ENCODE measurements around the gene RAB2B. TPM values are rescaled to one million over a fixed set of nuclear protein-coding genes. Genes with fewer than 3 reads are reported as not detected.
A peak's percentile ranks its signal among the peaks of the same experiment; 100 is the strongest.

Gene RAB2B
- 1 to 10 TPM; 6.8 to 7.0 TPM for polyA plus RNA-seq

DNA sequence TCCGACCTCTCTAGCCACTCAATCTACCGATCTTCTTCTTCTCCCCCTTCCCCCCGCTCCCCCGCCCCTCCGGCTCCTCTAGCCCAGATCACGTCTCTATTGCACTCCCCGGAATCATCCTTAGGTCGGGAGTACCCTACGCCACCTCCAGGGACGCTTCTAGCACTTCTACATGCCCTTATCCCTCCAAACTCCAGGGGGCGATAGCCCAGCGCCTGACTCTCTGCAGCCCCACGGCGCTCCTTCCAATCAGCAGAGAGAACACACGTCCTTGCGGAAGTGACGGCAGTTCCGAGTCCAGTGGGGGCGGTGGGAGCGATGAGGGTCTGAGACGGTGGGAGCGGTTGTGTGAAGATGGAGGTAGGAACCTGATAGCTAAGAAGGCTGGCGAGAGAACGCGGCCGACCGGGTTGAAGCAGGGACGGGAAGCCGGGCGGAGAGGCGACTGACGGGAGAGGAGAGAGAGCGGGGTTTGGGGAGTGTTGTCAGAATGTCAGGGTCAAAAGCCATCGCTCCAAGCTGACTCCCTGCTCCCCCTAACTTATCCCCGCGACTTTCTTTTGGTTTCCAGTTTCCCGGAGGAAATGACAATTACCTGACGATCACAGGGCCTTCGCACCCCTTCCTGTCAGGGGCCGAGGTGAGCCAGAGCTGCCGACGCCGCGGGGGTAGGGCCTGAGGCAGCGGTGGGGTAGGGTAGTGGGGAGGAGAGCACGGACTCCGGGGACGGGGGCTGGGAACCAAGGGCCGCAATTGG, at the start of gene RAB2B, which contains the start of gene TOX4:
Gene RAB2B, minus strand, starts transcription at position 35 of the 757 bp plus-strand sequence. CDS start 87 bp downstream, outside the sequence.
Gene TOX4, plus strand, starts transcription at position 271 of the 757 bp plus-strand sequence. Its CDS starts 84 bp downstream, at position 355.
- WGBS, 2 donors, result 0 to 1% methylated on average over 46 to 49 of the region's 49 CpGs
- Histone ChIP-seq H3K4me1 (ENCODE audit: control insufficient read depth in 2 of 2, insufficient read depth in 2 of 2, low read length in 1 of 2) (no peaks in the 10 kb centered on the region), H3K4me3 (ENCODE audit: low read depth in 1 of 2, low read length in 2 of 2) (peak within 1 kb of the TSS; percentile 88 to 96), H3K27me3 (ENCODE audit: control insufficient read depth in 1 of 2, insufficient read depth in 2 of 2, low read length in 2 of 2) (no peaks in the 10 kb centered on the region), H3K9me3 (ENCODE audit: control insufficient read depth in 2 of 2, insufficient read depth in 1 of 2, low read depth in 1 of 2, low read length in 1 of 2) (no peaks in the 10 kb centered on the region), H3K36me3 (ENCODE audit: control insufficient read depth in 2 of 2, insufficient read depth in 2 of 2, low read length in 1 of 2) (peaks cover 2% of the 10 kb centered on the region in 2 donors), H3K27ac (ENCODE audit: low read depth in 2 of 2, low read length in 1 of 2) (peak within 1 kb of the TSS; percentile 91 to 98)

DNA sequence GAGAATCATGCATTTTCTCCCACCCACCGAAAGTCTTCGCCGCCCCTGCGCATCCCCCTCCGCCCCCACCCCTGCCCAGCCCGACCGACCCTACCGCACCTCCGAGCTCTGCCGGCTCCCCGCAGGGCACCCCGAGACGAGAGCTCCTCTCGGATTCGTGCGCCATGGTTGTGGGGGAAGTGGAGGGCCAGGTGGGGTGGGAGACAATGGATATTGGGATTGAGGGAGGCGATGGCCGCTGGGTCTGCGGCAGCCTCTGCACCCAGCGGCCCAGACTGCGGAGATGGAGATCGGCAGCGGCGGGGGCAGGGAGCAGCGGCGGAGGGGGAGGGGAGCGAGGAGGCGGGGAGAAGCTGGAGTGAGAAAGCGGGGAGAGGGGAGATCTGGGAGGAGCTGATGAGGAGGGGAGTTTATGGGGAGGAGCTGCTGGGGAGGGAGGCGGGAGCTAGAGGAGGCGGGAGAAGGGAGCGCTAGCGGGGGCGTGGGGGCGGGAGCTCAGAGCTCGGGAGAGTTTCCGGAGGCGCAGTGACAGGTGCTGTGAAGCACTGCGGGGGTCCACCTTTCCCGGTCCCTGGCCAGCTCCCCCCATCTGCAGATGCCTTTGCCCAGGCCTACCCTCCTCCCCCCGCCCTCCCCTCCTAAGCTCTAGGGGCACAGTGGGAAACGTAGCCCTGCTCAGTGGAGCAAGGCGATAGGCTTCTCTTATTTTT, 49.4 kb upstream of the RAB2B start, which contains the start of gene SALL2:
Gene SALL2, minus strand, starts transcription at position 385 of the 710 bp plus-strand sequence. Its CDS starts 219 bp downstream, at position 166.
- Histone ChIP-seq H3K36me3 (ENCODE audit: control insufficient read depth in 2 of 2, insufficient read depth in 2 of 2, low read length in 1 of 2) (no peaks in the 10 kb centered on the region), H3K27me3 (ENCODE audit: control insufficient read depth in 1 of 2, insufficient read depth in 2 of 2, low read length in 2 of 2) (no peaks in the 10 kb centered on the region), H3K27ac (ENCODE audit: low read depth in 2 of 2, low read length in 1 of 2) (peak within 1 kb of the TSS in 1 of 2 donors; percentile 43), H3K9me3 (ENCODE audit: control insufficient read depth in 2 of 2, insufficient read depth in 1 of 2, low read depth in 1 of 2, low read length in 1 of 2) (no peaks in the 10 kb centered on the region), H3K4me1 (ENCODE audit: control insufficient read depth in 2 of 2, insufficient read depth in 2 of 2, low read length in 1 of 2) (no peaks in the 10 kb centered on the region), H3K4me3 (ENCODE audit: low read depth in 1 of 2, low read length in 2 of 2) (peak within 1 kb of the TSS; percentile 56 to 58)
- 1% methylated on average over 33 to 42 of the region's 43 CpGs for WGBS, 2 donors

DNA sequence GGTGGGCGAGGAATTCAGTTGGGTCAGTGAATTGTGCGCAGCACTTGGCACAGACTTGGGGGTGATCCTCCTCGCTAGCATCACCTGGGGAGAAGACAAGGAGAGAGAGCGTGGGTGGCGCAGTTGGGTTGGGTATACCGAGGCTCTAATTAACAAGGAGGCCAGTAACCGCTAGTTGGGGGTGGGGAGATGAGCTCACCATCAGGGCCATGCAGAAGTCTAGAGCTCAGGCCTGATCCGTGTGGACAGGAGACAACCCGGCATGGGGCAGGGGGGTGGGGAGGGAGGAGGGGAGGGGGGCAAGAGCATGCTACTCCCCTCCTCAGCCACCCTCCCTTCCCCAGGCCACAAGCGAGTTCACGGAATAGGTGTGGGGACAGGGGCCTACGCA, 48.8 kb upstream of the RAB2B start:
- WGBS, 2 donors, result 27 to 58% methylated on average over 7 to 12 of the region's 12 CpGs

DNA sequence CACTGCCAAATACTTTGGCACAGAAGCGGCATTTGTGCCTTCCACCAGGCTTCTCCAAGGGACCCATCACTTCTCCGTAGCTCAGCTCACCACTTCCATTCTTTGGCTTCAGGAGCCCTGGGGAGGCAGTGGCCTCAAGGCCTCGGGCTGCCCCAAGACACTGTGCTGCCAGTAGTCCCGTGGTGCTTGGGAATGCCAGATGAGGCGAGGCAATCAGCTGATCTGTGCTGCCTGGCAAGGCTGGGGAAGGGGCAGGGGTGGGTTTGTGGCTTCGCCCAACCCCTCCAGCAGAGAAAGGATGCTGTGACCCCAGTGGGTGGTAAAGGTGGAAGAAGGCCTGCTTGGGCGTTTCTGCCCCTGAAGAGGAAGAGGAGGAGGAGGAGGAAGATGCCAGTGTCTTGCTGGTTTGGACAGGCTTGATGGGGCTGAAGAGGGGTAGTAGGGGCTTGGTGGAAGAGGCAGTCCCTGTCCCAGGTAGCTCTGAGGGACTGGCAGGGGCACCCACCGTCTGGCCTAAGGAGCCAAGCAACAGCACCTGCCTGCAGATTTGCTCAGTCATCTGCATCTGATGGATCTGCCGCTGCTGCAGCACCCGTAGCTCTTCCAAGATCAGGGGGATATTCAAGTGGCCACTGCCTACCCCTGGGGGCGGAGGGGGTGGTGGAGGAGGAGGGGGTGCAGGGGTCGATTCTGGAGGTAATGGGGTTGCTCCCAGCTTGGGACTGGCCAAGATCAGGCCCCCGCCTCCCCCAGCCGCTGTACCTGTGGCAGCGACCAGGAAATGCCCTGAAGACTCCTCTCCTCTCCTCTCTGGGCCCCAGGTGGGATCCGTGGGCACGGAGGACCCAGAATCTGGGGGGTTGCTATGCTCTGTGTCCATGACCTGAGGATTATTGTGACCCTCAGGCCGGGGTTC, 48.1 kb upstream of the RAB2B start:
- H3K4me3 ChIP-seq (ENCODE audit: low read depth in 1 of 2, low read length in 2 of 2), result no peak overlapping the region
- H3K27me3 ChIP-seq (ENCODE audit: control insufficient read depth in 1 of 2, insufficient read depth in 2 of 2, low read length in 2 of 2), result no peaks in the 10 kb centered on the region
- 81 to 83% methylated on average over 18 of the region's 18 CpGs for WGBS, 2 donors

More for the DNA sequence above, 48.8 kb upstream of the RAB2B start:
- H3K4me3 ChIP-seq (ENCODE audit: low read depth in 1 of 2, low read length in 2 of 2), result peak overlapping the region; percentile 56 to 58
- H3K36me3 ChIP-seq (ENCODE audit: control insufficient read depth in 2 of 2, insufficient read depth in 2 of 2, low read length in 1 of 2), result no peaks in the 10 kb centered on the region
- peak overlapping the region in 1 of 2 donors; percentile 43 for H3K27ac ChIP-seq (ENCODE audit: low read depth in 2 of 2, low read length in 1 of 2)
- no peaks in the 10 kb centered on the region for H3K27me3 ChIP-seq (ENCODE audit: control insufficient read depth in 1 of 2, insufficient read depth in 2 of 2, low read length in 2 of 2)
- no peaks in the 10 kb centered on the region for H3K4me1 ChIP-seq (ENCODE audit: control insufficient read depth in 2 of 2, insufficient read depth in 2 of 2, low read length in 1 of 2)
- no peaks in the 10 kb centered on the region for H3K9me3 ChIP-seq (ENCODE audit: control insufficient read depth in 2 of 2, insufficient read depth in 1 of 2, low read depth in 1 of 2, low read length in 1 of 2)

DNA sequence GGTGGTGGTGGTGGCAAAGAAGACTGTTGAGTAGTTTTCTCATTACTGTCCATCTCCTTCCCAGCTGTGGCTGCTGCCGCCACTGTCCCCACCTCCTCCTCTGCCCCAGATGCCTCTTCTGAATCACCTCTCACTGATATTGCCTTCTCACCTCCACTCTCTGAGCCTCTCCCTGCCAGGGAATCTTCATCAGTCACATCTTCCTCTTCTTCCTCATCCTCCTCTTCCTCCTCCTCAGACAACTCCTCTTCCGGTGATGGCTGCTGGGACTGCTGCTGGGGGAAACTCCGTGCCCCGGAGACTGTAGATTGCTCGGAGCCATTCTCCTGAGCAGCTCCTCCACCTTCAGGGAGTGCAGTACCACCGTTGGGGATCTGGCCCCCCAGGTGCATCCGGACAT, 46.4 kb upstream of the RAB2B start:
- Histone ChIP-seq H3K27ac (ENCODE audit: low read depth in 2 of 2, low read length in 1 of 2) (no peak overlapping the region), H3K9me3 (ENCODE audit: control insufficient read depth in 2 of 2, insufficient read depth in 1 of 2, low read depth in 1 of 2, low read length in 1 of 2) (no peaks in the 10 kb centered on the region), H3K4me1 (ENCODE audit: control insufficient read depth in 2 of 2, insufficient read depth in 2 of 2, low read length in 1 of 2) (no peaks in the 10 kb centered on the region), H3K27me3 (ENCODE audit: control insufficient read depth in 1 of 2, insufficient read depth in 2 of 2, low read length in 2 of 2) (no peaks in the 10 kb centered on the region), H3K36me3 (ENCODE audit: control insufficient read depth in 2 of 2, insufficient read depth in 2 of 2, low read length in 1 of 2) (no peaks in the 10 kb centered on the region), H3K4me3 (ENCODE audit: low read depth in 1 of 2, low read length in 2 of 2) (no peak overlapping the region)
- 76 to 88% methylated on average over 6 to 7 of the region's 7 CpGs for WGBS, 2 donors

More for the DNA sequence above, 48.1 kb upstream of the RAB2B start:
- no peak overlapping the region for H3K27ac ChIP-seq (ENCODE audit: low read depth in 2 of 2, low read length in 1 of 2)
- no peaks in the 10 kb centered on the region for H3K36me3 ChIP-seq (ENCODE audit: control insufficient read depth in 2 of 2, insufficient read depth in 2 of 2, low read length in 1 of 2)
- no peaks in the 10 kb centered on the region for H3K4me1 ChIP-seq (ENCODE audit: control insufficient read depth in 2 of 2, insufficient read depth in 2 of 2, low read length in 1 of 2)
- H3K9me3 ChIP-seq (ENCODE audit: control insufficient read depth in 2 of 2, insufficient read depth in 1 of 2, low read depth in 1 of 2, low read length in 1 of 2), result no peaks in the 10 kb centered on the region

DNA sequence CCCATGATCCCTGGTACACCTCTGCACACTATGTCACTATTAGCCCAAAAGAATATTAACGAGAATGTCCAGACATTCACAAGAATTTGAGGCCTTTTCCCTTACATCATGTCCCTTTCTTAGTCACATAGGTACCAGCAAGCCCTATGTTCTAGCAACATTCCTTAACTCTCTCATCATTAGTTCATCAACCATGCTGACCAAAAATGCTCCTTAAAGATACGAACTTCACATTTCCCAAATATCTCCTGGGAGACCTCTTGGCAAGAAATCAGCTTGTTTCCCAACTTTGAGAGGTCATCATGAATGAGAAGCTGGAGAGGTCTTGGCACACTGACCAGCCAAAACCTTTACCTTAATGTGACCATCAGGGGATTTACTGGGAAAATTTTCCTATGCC, 44.7 kb upstream of the RAB2B start:
- Histone ChIP-seq H3K27me3 (ENCODE audit: control insufficient read depth in 1 of 2, insufficient read depth in 2 of 2, low read length in 2 of 2) (no peaks in the 10 kb centered on the region), H3K27ac (ENCODE audit: low read depth in 2 of 2, low read length in 1 of 2) (no peak overlapping the region)

DNA sequence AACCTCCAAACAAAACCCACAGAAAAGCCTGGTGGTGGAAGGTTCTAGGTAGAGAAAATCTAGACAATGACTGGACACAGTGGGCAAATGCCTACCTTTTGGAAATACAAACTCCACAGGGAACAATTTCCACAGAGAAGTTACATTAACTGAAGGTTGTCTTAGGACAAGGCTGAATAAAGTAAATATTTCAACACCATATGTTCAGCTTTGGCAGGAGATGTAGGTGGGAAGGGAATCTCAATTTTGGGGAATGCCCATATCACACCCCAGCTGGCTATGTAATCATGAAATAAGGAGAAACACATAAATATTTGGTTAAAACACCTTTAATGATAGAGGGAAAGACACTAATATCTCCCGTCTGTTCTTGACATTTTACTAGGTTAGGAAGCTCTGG, 44.0 kb upstream of the RAB2B start:
- H3K27me3 ChIP-seq (ENCODE audit: control insufficient read depth in 1 of 2, insufficient read depth in 2 of 2, low read length in 2 of 2), result no peaks in the 10 kb centered on the region
- 74 to 87% methylated on average over 1 of the region's 1 CpG for WGBS, 2 donors
- no peaks in the 10 kb centered on the region for H3K4me1 ChIP-seq (ENCODE audit: control insufficient read depth in 2 of 2, insufficient read depth in 2 of 2, low read length in 1 of 2)
- no peak overlapping the region for H3K27ac ChIP-seq (ENCODE audit: low read depth in 2 of 2, low read length in 1 of 2)
- H3K36me3 ChIP-seq (ENCODE audit: control insufficient read depth in 2 of 2, insufficient read depth in 2 of 2, low read length in 1 of 2), result no peaks in the 10 kb centered on the region
- no peak overlapping the region for H3K4me3 ChIP-seq (ENCODE audit: low read depth in 1 of 2, low read length in 2 of 2)
- H3K9me3 ChIP-seq (ENCODE audit: control insufficient read depth in 2 of 2, insufficient read depth in 1 of 2, low read depth in 1 of 2, low read length in 1 of 2), result no peaks in the 10 kb centered on the region

More for the DNA sequence above, 44.7 kb upstream of the RAB2B start:
- Histone ChIP-seq H3K4me3 (ENCODE audit: low read depth in 1 of 2, low read length in 2 of 2) (no peak overlapping the region), H3K4me1 (ENCODE audit: control insufficient read depth in 2 of 2, insufficient read depth in 2 of 2, low read length in 1 of 2) (no peaks in the 10 kb centered on the region), H3K36me3 (ENCODE audit: control insufficient read depth in 2 of 2, insufficient read depth in 2 of 2, low read length in 1 of 2) (no peaks in the 10 kb centered on the region), H3K9me3 (ENCODE audit: control insufficient read depth in 2 of 2, insufficient read depth in 1 of 2, low read depth in 1 of 2, low read length in 1 of 2) (no peaks in the 10 kb centered on the region)
- WGBS, 2 donors, result 66 to 80% methylated on average over 2 of the region's 2 CpGs

DNA sequence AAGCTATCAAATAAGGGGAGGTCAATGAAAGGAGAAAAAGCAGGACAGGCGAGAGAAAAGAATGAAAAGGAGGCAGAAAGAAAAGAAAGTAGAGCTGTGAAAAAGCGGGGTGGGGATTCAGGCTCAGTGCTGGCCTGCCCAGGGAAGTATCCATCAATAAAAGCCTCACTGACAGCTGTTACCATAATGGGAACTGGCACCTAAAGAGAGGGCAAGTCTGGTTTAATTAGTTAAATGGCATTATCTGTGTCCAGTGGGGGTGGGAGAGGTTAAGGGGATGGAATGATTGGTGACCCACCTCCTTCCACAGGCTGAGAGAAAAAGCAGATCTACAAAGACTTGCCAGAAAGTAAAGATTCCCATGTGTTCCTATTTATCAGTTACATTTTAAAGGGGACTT, 42.0 kb upstream of the RAB2B start:
- no peak overlapping the region for H3K4me3 ChIP-seq (ENCODE audit: low read depth in 1 of 2, low read length in 2 of 2)
- no peaks in the 10 kb centered on the region for H3K27me3 ChIP-seq (ENCODE audit: control insufficient read depth in 1 of 2, insufficient read depth in 2 of 2, low read length in 2 of 2)
- H3K9me3 ChIP-seq (ENCODE audit: control insufficient read depth in 2 of 2, insufficient read depth in 1 of 2, low read depth in 1 of 2, low read length in 1 of 2), result no peaks in the 10 kb centered on the region
- no peaks in the 10 kb centered on the region for H3K4me1 ChIP-seq (ENCODE audit: control insufficient read depth in 2 of 2, insufficient read depth in 2 of 2, low read length in 1 of 2)
- no peak overlapping the region for H3K27ac ChIP-seq (ENCODE audit: low read depth in 2 of 2, low read length in 1 of 2)
- 81 to 86% methylated on average over 2 of the region's 2 CpGs for WGBS, 2 donors
- no peaks in the 10 kb centered on the region for H3K36me3 ChIP-seq (ENCODE audit: control insufficient read depth in 2 of 2, insufficient read depth in 2 of 2, low read length in 1 of 2)

DNA sequence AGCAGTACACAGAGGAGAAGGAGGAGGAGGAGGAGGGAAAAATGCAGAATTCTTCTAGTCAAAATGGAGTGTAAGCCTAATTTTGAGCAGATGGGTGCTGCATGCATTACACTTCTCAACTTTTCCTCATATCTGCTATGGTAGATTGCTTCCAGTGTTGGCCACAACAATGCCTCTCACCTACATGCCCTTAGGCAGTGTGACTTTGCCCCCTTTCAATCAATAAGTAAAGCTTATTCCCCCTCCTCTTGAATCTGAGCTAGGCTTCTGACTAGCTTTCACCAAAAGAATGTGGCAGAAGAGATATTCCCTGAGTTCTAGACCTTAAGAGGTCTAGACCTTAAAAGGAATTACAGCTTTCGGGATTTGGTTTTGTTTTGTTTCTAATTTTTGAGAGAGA, 37.6 kb upstream of the RAB2B start:
- 90 to 95% methylated on average over 1 of the region's 1 CpG for WGBS, 2 donors

More for the DNA sequence above, 37.6 kb upstream of the RAB2B start:
- no peaks in the 10 kb centered on the region for H3K36me3 ChIP-seq (ENCODE audit: control insufficient read depth in 2 of 2, insufficient read depth in 2 of 2, low read length in 1 of 2)
- H3K9me3 ChIP-seq (ENCODE audit: control insufficient read depth in 2 of 2, insufficient read depth in 1 of 2, low read depth in 1 of 2, low read length in 1 of 2), result no peaks in the 10 kb centered on the region
- no peak overlapping the region for H3K27ac ChIP-seq (ENCODE audit: low read depth in 2 of 2, low read length in 1 of 2)
- H3K4me3 ChIP-seq (ENCODE audit: low read depth in 1 of 2, low read length in 2 of 2), result no peak overlapping the region
- no peaks in the 10 kb centered on the region for H3K27me3 ChIP-seq (ENCODE audit: control insufficient read depth in 1 of 2, insufficient read depth in 2 of 2, low read length in 2 of 2)
- H3K4me1 ChIP-seq (ENCODE audit: control insufficient read depth in 2 of 2, insufficient read depth in 2 of 2, low read length in 1 of 2), result no peaks in the 10 kb centered on the region
